Esophagus (tissue), 2 donors: ENCODE results near the gene IRF8. TPM values are rescaled to one million over a fixed set of nuclear protein-coding genes. Genes with fewer than 3 reads are reported as not detected.
"Not testable (repeated sequence)": the region's sequence is repeated elsewhere in the genome, so short reads cannot be mapped to it uniquely, and the experiment has no call there.

Source experiments
- H3K27ac ChIP-seq, 2 donors: one replicate each; pipeline ENCODE4 v1.5.1; 2013; ENCODE audit warnings: low read depth in 2 of 2, mild to moderate bottlenecking in 2 of 2, inconsistent platforms in 1 of 2, low read length in 1 of 2, moderate library complexity in 1 of 2
- H3K27me3 ChIP-seq, 2 donors: one replicate each; pipeline ENCODE4 v1.6.1; 2013; ENCODE audit warnings: low read length in 2 of 2, control low read depth in 1 of 2, mild to moderate bottlenecking in 1 of 2; ENCODE audit not compliant: insufficient read depth in 2 of 2, control insufficient read depth in 1 of 2
- H3K36me3 ChIP-seq, 2 donors: one replicate each; pipeline ENCODE4 v1.6.1; 2013; ENCODE audit warnings: low read length in 1 of 2; ENCODE audit not compliant: control insufficient read depth in 2 of 2, insufficient read depth in 2 of 2
- H3K4me1 ChIP-seq, 2 donors: one replicate each; pipeline ENCODE4 v1.6.1; 2013; ENCODE audit warnings: low read length in 1 of 2; ENCODE audit not compliant: control insufficient read depth in 2 of 2, insufficient read depth in 2 of 2
- H3K4me3 ChIP-seq, 2 donors: one replicate each; pipeline ENCODE4 v1.5.1; 2013; ENCODE audit warnings: low read length in 2 of 2, mild to moderate bottlenecking in 2 of 2, low read depth in 1 of 2, moderate library complexity in 1 of 2
- H3K9me3 ChIP-seq, 2 donors: one replicate each; pipeline ENCODE4 v1.6.1; 2013; ENCODE audit warnings: mild to moderate bottlenecking in 2 of 2, low read depth in 1 of 2, low read length in 1 of 2, moderate library complexity in 1 of 2; ENCODE audit not compliant: control insufficient read depth in 2 of 2, insufficient read depth in 1 of 2
- WGBS, 2 donors: extraction: QIAGEN DNeasy Blood & Tissue Kit; methylation state at CpG; one replicate each; pipeline ENCODE4 v1.1.7; 2013; 5-methylcytosine and 5-hydroxymethylcytosine counted together
- polyA plus RNA-seq, 2 donors: library from polyadenylated mRNA; stranded (reverse); fragments of 200-250 nt; gene quantifications; one replicate each; pipeline ENCODE4 v1.2.3, GENCODE V29; 2013
- donor health status: healthy with polysubstance abuse.
- donor health status: Bipolar disorder and iron deficiency.

The IRF8 gene
- polyA plus RNA-seq, 2 donors, result 0.53 to 0.96 TPM

DNA sequence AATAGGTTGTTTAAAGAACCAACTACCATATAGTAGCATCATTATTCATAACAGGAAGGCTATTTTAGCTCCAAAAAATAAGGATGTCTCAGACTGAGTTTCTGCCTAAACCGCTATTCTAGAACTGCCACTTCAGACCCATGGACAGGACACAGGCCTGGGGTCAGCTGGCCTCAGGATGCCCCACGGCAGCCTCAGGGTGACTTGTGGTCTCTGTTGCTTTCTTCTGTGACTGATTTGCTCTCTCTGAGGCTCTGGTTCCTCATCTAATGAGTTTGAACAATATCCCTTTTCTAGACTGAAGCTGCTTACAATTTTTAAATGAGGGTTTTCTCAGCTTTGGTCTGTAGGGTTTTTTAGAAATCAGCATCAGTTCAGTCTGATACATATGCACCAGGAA is 31.8 kb upstream of the IRF8 start:
- Histone ChIP-seq H3K9me3 (peaks cover 0 to 2% of the 10 kb centered on the region in 2 donors), H3K4me3 (no peak overlapping the region), H3K27ac (no peak overlapping the region), H3K27me3 (peaks cover 0 to 2% of the 10 kb centered on the region in 2 donors), H3K4me1 (no peaks in the 10 kb centered on the region), H3K36me3 (no peaks in the 10 kb centered on the region)
- WGBS, 2 donors, result 80 to 86% methylated on average over 2 of the region's 2 CpGs

DNA sequence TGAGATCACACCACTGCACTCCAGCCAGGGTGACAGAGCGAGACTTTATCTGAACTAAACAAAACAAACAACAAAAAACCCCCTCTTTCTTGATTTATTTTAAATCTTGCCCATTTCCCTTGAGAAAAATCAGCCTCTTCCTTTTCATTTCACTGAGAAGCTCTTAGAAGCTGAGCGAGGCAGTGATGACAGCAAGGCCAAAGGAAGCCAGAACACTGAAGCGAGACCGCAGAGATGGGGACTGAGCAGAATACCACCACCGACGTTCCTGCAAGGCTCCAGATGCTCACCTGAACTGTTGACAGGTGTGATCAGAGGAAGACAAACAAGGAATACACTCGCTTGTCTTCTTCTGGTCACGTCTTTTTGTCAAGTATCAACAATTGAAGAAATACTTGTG is 30.5 kb upstream of the IRF8 start:
- Histone ChIP-seq H3K27me3 (peaks cover 0 to 2% of the 10 kb centered on the region in 2 donors), H3K9me3 (peaks cover 0 to 2% of the 10 kb centered on the region in 2 donors), H3K4me3 (no peak overlapping the region), H3K36me3 (no peaks in the 10 kb centered on the region), H3K4me1 (no peaks in the 10 kb centered on the region), H3K27ac (no peak overlapping the region)
- 76 to 85% methylated on average over 8 of the region's 8 CpGs for WGBS, 2 donors

DNA sequence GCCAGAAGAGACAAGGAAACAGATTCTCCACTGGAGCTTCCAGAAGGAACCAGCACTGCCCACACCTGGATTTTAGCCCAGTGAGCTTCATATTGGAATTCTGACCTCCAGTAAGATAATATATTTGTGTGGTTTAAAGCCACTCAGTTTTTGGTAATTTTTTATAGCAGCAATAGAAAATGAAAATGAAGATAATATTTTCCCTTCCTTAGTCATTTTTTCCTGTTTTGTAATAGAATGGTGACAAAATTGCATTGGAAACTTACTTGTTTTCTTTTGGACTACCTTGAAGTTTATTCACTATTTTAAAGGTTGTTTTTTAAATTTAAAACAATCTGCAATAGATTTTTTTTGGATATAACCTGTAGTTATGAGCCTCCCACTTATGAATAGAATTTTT is 29.8 kb upstream of the IRF8 start:
- Histone ChIP-seq H3K4me3 (no peak overlapping the region), H3K4me1 (no peaks in the 10 kb centered on the region), H3K27me3 (peaks cover 0 to 2% of the 10 kb centered on the region in 2 donors), H3K27ac (no peak overlapping the region), H3K9me3 (peaks cover 0 to 2% of the 10 kb centered on the region in 2 donors), H3K36me3 (no peaks in the 10 kb centered on the region)

DNA sequence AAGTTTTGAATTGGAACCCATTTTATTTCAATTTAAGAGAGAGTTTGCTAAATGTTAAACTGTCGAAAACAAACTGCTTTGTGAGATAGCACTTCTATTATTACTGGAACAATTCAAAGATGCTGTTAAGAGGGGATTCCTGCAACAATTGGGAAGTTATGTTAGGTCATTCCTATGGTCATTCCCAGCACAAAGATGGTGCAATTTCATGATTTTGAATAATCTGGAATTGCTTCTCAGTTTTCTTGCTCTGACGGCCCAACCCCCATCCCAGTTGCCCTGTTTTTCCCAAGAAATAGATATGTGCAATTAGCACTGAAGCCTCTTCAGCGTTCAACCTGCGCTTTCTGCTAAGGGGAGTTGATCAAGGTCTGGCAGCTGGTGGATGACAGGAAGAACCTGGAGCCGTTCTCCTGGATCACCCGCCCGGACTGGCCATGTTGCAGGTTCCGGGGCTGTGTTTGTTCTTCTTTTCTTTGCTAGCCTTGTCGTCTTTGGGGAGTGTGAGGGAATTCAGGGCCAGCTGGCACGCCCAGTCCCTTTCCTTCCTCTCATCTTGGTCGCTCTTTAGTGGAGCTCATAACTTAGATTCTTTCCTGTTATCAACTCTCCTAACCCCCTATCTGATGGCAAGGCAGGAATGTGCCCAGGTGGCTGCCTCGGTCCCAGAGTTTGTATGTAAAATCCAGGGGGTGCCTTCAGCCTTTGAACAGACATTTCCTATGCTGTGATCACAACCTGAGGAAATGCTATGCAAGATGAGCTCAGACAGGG is 29.0 kb upstream of the IRF8 start:
- Histone ChIP-seq H3K4me1 (no peaks in the 10 kb centered on the region), H3K27ac (no peak overlapping the region), H3K36me3 (no peaks in the 10 kb centered on the region), H3K9me3 (peaks cover 0 to 2% of the 10 kb centered on the region in 2 donors), H3K27me3 (peaks cover 0 to 2% of the 10 kb centered on the region in 2 donors), H3K4me3 (no peak overlapping the region)
- WGBS, 2 donors, result 28 to 31% methylated on average over 12 of the region's 12 CpGs

DNA sequence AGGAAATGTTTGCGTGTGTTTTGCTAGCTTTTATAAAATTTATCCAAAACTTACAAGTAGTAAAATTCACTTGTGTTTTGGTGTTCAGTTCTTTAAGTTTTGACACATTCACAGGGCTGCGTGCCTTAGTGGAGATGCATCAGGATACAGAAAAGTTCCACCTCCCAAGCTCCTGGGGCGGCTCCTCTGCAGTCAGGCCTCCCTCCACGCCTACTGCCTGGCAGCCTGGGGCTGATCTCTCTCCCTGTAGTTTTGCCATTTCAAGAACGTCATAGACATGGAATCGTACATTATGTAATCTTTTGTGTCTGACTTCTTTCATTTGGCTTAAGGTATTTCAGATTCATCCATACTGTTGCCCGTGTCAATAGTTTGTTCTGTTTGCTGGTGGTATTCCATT is 27.2 kb upstream of the IRF8 start:
- WGBS, 2 donors, result 59 to 69% methylated on average over 7 of the region's 7 CpGs
- no peak overlapping the region for H3K4me3 ChIP-seq
- H3K27me3 ChIP-seq, result peaks cover 0 to 2% of the 10 kb centered on the region in 2 donors

DNA sequence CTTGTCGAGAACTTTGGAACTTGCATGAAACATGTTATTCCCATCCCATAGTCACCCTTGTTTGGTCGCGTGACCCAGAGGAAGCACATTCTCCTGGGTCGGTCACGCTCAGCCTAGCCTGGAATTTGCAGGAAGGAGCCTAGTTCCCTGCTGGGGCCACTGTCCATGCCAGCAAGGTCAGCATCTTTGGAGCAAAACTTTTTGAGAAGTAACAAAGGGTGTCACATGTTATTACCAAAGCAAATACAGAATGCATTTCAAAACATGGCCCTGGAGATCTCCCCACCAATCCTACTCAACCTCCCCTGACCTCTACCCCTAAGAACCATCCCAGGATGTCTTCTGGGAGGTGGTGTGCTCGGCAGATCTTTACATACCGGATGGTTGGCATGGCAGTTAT is 26.2 kb upstream of the IRF8 start:
- WGBS, 2 donors, result 76 to 79% methylated on average over 7 of the region's 7 CpGs

More for the DNA sequence above, 27.2 kb upstream of the IRF8 start:
- no peaks in the 10 kb centered on the region for H3K4me1 ChIP-seq
- peaks cover 0 to 2% of the 10 kb centered on the region in 2 donors for H3K9me3 ChIP-seq
- no peak overlapping the region for H3K27ac ChIP-seq
- H3K36me3 ChIP-seq, result no peaks in the 10 kb centered on the region

DNA sequence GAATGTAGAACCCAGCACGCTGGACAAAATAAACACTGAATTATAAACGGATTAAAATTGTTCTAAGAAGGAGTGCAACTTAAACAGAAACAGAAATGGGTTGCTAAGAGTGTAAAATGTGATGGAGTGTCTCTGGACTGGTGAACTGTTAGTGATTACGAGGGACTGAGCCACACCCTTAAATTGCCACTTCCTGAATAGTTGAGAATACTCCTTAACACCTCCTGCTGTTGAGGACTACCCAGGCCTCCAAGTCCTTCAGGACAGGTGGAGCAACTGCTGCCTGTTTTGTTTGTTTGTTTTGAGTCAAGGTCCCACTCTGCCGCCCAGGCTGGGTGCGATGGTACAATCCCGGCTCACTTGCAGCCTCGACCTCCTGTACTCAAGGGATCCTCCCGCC is 25.8 kb upstream of the IRF8 start:
- Histone ChIP-seq H3K27ac (no peak overlapping the region), H3K36me3 (no peaks in the 10 kb centered on the region), H3K27me3 (peaks cover 0 to 2% of the 10 kb centered on the region in 2 donors), H3K4me3 (no peak overlapping the region), H3K9me3 (peaks cover 0 to 2% of the 10 kb centered on the region in 2 donors), H3K4me1 (no peaks in the 10 kb centered on the region)
- 68 to 73% methylated on average over 8 of the region's 8 CpGs for WGBS, 2 donors

More for the DNA sequence above, 26.2 kb upstream of the IRF8 start:
- H3K4me3 ChIP-seq, result no peak overlapping the region
- no peaks in the 10 kb centered on the region for H3K36me3 ChIP-seq
- H3K9me3 ChIP-seq, result peaks cover 0 to 2% of the 10 kb centered on the region in 2 donors
- no peak overlapping the region for H3K27ac ChIP-seq
- H3K27me3 ChIP-seq, result peaks cover 0 to 2% of the 10 kb centered on the region in 2 donors
- H3K4me1 ChIP-seq, result no peaks in the 10 kb centered on the region

DNA sequence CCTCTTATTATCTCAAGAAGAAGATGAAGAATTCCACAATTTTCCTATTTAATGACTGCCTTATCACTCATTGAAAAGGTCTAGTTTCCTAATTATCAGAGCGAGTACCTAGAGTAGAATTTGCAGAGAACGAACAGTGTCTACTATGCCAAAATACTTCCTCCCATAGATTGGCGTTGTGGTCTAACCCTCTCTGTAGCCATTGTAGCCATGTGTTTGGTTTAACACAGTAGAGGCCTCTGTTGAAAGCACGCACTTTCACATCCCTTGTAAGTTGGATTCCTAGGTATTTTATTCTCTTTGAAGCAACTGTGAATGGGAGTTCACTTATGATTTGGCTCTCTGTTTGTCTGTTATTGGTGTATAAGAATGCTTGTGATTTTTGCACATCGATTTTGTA is 24.9 kb upstream of the IRF8 start:
- WGBS, 2 donors, result 86 to 91% methylated on average over 4 of the region's 5 CpGs
- not testable (repeated sequence) for H3K9me3 ChIP-seq, H3K36me3 ChIP-seq, H3K4me3 ChIP-seq, H3K4me1 ChIP-seq, H3K27ac ChIP-seq, H3K27me3 ChIP-seq

DNA sequence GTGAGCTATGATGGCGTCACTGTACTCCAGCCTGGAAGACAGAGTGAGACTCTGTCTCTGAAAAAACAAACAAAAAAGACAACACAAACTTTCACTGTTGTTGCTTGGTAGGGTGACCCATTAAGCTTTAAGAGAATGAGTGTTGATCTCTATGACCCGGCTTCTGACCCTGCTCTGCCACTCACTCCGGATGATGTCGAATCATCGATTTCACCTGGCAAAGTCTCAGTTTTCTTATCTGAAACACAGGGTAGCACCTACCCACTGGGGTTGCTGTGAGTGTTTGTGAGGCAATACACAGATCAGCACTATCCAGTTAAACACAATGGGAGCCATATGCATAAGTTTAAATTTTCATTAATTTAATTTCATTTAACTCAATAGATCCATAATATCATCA is 20.6 kb upstream of the IRF8 start:
- Histone ChIP-seq H3K36me3 (no peaks in the 10 kb centered on the region), H3K27me3 (no peaks in the 10 kb centered on the region)
- 75 to 79% methylated on average over 5 of the region's 5 CpGs for WGBS, 2 donors

DNA sequence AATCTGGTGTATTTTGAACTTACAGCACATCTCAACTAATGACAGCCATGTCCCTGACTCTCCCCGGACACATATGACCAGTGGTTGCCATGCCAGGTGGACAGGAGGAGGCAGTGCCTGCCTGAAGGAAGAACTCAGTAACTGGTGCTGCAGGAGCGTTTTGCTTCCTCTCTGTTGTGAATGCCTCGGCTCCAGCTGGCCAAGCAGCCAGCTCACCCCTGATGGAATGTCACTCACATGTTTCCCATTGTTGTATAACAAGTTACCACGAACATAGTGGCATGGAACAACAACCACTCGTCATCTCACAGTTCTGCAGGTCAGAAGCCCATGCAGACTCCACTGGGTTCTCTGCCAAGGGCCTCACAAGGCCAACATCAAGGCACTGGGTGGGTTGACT is 20.1 kb upstream of the IRF8 start:
- Histone ChIP-seq H3K4me3 (no peak overlapping the region), H3K27ac (no peak overlapping the region), H3K4me1 (no peaks in the 10 kb centered on the region), H3K27me3 (no peaks in the 10 kb centered on the region), H3K9me3 (no peaks in the 10 kb centered on the region), H3K36me3 (no peaks in the 10 kb centered on the region)
- WGBS, 2 donors, result 32 to 45% methylated on average over 5 of the region's 5 CpGs

More for the DNA sequence above, 20.6 kb upstream of the IRF8 start:
- H3K4me3 ChIP-seq, result no peak overlapping the region
- H3K9me3 ChIP-seq, result no peaks in the 10 kb centered on the region
- H3K27ac ChIP-seq, result no peak overlapping the region
- no peaks in the 10 kb centered on the region for H3K4me1 ChIP-seq
